HG03280 (cell line): ENCODE measurements around the gene TNIP3.
"Not testable (repeated sequence)": the region's sequence is repeated elsewhere in the genome, so short reads cannot be mapped to it uniquely, and the experiment has no call there.

Experiments
- ATAC-seq: cut with Tn5 transposase; IDR thresholded peaks from one replicate; pipeline ENCODE4 v1.9.1; 2021; ENCODE audit warnings: mild to moderate bottlenecking, moderate library complexity; ENCODE audit not compliant: unreplicated experiment

TNIP3 gene

GRCh38 chr4:121164291-121164690 lies at the start of gene TNIP3:
Gene TNIP3 (minus strand): TSS chr4:121164321. CDS start chr4:121164125, 196 bp downstream.
- no peak for ATAC-seq

DNA sequence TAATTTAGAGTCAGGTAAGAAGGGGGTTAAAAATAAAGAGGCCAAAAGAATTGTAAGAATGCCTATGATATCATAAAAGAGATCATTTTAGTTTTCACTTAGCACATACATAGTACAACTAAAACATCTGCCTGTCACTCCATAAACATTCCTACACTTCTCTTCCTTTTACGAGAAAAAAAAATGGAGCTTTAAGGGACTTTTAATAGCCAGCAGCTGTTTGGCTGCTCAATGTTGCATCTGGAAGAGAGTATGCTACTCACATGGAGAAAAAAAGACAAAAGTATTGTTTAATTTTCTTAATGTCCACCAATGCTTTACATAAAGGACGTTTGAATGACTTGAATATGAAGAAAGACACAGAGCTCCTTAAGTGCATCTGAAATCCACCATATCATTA lies 48.7 kb upstream of the TNIP3 start:
- no peak for ATAC-seq

DNA sequence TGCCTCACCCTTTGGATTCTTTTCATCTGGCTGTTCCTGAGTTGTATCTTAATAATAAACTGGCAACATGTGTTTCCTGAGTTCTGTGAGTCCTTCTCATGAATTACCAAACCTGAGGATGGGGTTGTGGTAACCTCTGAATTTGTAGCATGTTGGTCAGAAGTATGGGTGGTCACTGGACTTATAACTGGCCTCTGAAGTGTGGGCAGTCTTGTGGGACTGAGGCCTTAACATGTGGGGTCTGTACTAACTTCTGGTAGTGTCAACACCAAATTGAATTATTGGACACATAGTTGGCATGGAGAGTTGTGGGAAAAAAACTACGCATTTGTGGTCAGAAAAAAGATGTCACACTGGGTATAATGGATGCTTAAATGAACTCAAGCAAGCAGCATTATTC lies 45.0 kb upstream of the TNIP3 start:
- ATAC-seq = no peak

- ATAC-seq = no peak
Measured at GRCh38 chr4:121208244-121209007, 44.3 kb upstream of the TNIP3 start.

- not testable (repeated sequence) for ATAC-seq
Measured at GRCh38 chr4:121205777-121206176, 41.7 kb upstream of the TNIP3 start.

- ATAC-seq = peak; percentile 67
Measured at GRCh38 chr4:121200795-121201472, 36.8 kb upstream of the TNIP3 start.

- ATAC-seq = peak; percentile 71
Measured at GRCh38 chr4:121199742-121200561, 35.8 kb upstream of the TNIP3 start.

GRCh38 chr4:121198251-121198650 lies 34.1 kb upstream of the TNIP3 start:
- ATAC-seq = no peak

GRCh38 chr4:121195649-121196048 lies 31.5 kb upstream of the TNIP3 start:
- no peak for ATAC-seq

DNA sequence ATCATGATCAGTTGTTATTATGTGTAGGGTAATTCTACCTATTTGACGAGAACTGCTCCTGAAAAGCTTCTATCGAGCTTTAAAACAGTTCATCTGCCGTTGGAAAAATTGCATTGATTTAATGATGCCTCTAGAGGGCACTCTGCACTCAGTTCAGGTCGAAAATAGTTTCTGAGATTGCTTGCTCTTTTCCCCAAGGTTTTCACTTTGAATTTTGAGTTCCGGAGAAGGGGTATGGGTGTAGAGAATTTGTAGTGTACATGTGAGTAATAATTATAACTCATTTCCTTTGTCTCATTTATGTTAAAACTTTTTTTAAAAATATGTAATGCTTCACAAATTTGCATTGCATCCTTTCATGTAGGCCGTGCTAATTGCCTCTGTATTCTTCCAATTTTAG lies 28.4 kb upstream of the TNIP3 start:
- no peak for ATAC-seq

DNA sequence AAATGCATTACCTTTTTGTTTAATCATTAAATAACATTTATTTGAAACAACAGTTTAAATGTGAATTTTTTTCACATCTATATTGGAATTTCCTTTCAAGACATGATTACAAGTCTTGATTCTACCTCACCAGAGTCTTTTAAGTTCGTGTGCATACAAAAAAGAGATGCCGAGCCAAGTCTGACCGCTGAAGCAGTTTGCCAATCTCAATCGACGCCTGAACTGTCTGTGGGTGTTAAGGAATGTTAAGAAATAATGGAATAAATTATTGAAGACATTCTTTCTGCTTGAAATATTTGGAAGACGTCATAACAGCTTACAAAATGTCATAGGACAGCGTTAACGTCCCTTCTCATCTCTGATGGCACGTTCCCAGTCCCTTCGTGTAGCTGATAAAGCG lies 27.9 kb upstream of the TNIP3 start:
- no peak for ATAC-seq

DNA sequence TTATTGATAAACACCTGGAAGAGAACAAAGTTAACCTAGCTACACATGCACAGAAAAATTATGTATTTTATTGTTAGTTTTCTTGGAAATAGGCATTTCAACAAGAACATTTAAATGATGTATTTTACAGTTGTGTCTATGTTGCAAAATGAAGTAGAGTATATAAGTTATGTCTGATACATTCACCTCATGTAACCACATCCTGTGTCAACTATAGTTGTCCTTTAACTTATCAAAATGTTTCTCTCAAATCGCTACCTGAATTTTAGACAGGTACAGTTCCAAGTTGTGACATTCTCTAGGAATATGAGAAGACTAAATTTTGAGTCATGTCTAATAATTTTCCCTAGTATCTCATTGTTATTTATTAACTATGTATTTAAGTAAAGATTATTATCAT lies 27.2 kb upstream of the TNIP3 start:
- no peak for ATAC-seq

DNA sequence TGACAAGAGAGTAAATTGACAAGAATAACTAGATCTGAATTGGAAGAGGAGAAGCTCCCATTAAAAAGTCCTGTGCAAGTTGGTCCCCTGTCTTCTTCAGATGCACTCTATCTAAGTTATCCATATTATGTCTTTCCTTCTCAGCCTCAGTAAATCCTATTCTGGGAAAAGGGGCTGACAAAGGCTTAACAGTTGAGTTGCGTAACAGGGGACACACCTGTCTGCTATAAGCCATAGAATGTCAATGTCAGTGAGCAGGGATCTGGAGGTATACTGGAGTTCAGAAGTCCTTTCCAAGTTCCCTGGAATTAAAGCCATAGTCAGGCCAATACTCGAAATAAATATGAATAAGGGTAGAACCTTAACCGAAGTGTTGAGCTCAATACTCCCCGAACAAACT lies 26.3 kb upstream of the TNIP3 start:
- no peak for ATAC-seq

GRCh38 chr4:121189326-121190215 lies 25.4 kb upstream of the TNIP3 start:
- ATAC-seq = peak; percentile 92

GRCh38 chr4:121187206-121187605 lies 23.1 kb upstream of the TNIP3 start:
- ATAC-seq = no peak

DNA sequence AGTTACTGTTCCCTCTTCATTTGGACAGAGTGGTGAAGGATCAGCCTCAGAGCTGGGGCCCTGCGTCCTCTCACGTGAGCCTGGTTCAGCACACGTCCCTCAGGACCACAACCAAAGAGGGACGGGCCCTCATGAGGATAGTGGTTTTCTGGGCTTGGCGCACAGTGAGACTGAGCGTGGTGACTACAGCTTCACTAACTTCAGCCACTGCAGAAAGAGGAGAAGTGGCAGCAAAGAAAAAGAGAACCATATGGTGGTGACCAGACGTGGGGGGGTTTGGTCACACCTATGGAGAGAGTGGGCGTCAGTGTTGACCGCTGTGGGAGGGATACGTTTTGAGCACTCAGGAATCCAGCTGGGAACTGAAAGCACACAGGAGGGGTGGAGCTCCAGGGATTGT lies 21.8 kb upstream of the TNIP3 start:
- ATAC-seq = peak; percentile 42

DNA sequence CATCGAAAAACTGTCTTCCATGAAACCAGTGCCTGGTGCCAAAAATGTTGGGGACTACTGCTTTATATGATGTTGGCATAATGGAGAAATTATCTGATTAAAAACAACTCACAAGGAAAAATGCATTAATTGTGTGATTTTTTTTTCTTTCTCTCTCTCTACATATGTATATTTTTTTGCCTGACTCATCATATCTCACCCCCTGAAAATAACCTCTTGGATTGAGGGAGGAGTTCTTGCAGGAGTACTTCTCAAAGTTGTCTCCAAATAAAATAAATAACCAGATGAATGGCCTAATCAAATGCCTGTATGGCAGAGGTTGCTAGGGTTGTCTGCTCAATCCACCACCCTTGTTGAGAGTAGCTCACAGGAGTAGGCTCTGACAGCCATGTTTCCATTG lies 19.9 kb upstream of the TNIP3 start:
- no peak for ATAC-seq

- ATAC-seq = no peak
Measured at GRCh38 chr4:121183361-121183760, 19.2 kb upstream of the TNIP3 start.

GRCh38 chr4:121182296-121182695 lies 18.2 kb upstream of the TNIP3 start:
- no peak for ATAC-seq

- ATAC-seq = no peak
Measured at GRCh38 chr4:121181493-121181892, 17.4 kb upstream of the TNIP3 start.

DNA sequence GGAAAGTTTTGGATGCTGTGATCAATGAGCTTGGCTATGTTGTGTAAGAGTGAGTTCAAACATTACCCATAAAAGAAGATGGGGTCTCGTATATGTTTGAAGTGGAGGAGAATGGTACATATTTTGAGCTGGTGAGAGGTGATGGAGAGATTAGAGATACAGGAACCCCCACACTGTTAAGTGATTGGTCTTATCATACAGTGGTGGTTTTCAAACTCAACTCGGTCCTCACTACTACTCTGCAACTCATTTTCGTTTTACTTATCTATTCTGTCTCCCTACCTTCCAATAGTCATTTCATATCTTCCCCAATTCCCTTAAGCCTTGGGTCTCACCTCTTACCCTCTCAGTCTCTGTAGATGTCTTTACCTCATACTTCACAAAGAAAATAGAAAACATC lies 16.4 kb upstream of the TNIP3 start:
- ATAC-seq = no peak
